K562 (cell line): ENCODE data around the gene GNG7. TPM values are rescaled to one million over a fixed set of nuclear protein-coding genes. Genes with fewer than 3 reads are reported as not detected.
A peak's percentile ranks its signal among the peaks of the same experiment; 100 is the strongest.

Experiments
- ATAC-seq: fragments of 200-7000 bp; cut with Tn5 transposase; 3 replicates; pipeline ENCODE4 v1.9.1; 2020; ENCODE audit warnings: moderate library complexity
- BruUV-seq: library from RNA; stranded (reverse); fragments of 400-500 nt; replicated peaks from 2 replicates; lab custom pipeline; 2021; lab: Mats Ljungman, UMichigan
- CTCF ChIA-PET: fragments of 300-600 bp; formaldehyde crosslinking; extraction: SDS; loops from one replicate; lab custom pipeline; 2021; ENCODE audit warnings: low intra/inter-chr PET ratio; lab: Yijun Ruan, JAX
- POLR2A ChIA-PET: fragments of 300-600, 350-650 bp; sonication (Branson Sonifier 250); formaldehyde crosslinking; extraction: SDS; loops from one replicate; lab custom pipeline; 2021; ENCODE audit warnings: antibody characterized with exemption, inconsistent platforms; lab: Yijun Ruan, JAX
- DNase-seq, 4 experiments: peaks; one replicate each; pipeline versions ENCODE4 v3.0.0 to v3.0.0-alpha.2; 2011 to 2018; ENCODE audit warnings: low spot score in 3 of 4, mixed read lengths in 3 of 4; ENCODE audit errors: extremely low read depth in 1 of 4
- FAIRE-seq: peaks from 2 replicates; lab custom pipeline; 2011; peaks lifted over from hg19 to GRCh38; lab: Jason Lieb, UNC
- H2AFZ ChIP-seq: 2 replicates; pipeline ENCODE4 v1.6.0; 2011; ENCODE audit warnings: low read depth, low read length, control low read depth, inconsistent platforms
- H3K27ac ChIP-seq: fragments of 200-600 bp; 3 replicates; pipeline ENCODE4 v1.8.0; 2011; ENCODE audit warnings: low read depth, mild to moderate bottlenecking, control low read depth, inconsistent platforms, low read length, moderate library complexity, mixed read lengths; ENCODE audit errors: extremely low read depth
- H3K27me3 ChIP-seq, 2 experiments: fragments of 300-600 bp in 1 of 2; 2 replicates in 1 of 2; 3 replicates in 1 of 2; pipeline versions ENCODE4 v1.6.0 to v1.8.0; 2011; ENCODE audit warnings: inconsistent platforms in 2 of 2, low read length in 2 of 2, mild to moderate bottlenecking in 1 of 2, mixed read lengths in 1 of 2, moderate library complexity in 1 of 2; ENCODE audit not compliant: control insufficient read depth in 2 of 2, insufficient read depth in 2 of 2
- H3K36me3 ChIP-seq: fragments of 300-600 bp; 3 replicates; pipeline ENCODE4 v1.8.0; 2011; ENCODE audit warnings: mild to moderate bottlenecking, low read length, inconsistent platforms; ENCODE audit not compliant: control insufficient read depth, insufficient read depth
- H3K4me1 ChIP-seq, 2 experiments: fragments of 200-600 bp in 1 of 2; replicated peaks in 1 of 2; 2 replicates in 1 of 2; 3 replicates in 1 of 2; pipeline versions ENCODE4 v1.5.1 to v1.8.0; 2011; ENCODE audit warnings: inconsistent platforms in 2 of 2, low read length in 2 of 2, mild to moderate bottlenecking in 1 of 2, mixed read lengths in 1 of 2, moderate library complexity in 1 of 2; ENCODE audit not compliant: control insufficient read depth in 2 of 2, insufficient read depth in 2 of 2
- H3K4me2 ChIP-seq: 2 replicates; pipeline ENCODE4 v1.6.1; 2011; ENCODE audit warnings: low read length, control low read depth, inconsistent platforms, mixed read lengths; ENCODE audit not compliant: insufficient read depth
- H3K4me3 ChIP-seq: fragments of 200-600 bp; sonication (generic), shearing (Covaris generic); 2 replicates; pipeline ENCODE4 v1.5.1; 2016; ENCODE audit warnings: control low read depth, inconsistent platforms
- H3K79me2 ChIP-seq: fragments of 200-600 bp; 3 replicates; pipeline ENCODE4 v1.8.0; 2011; ENCODE audit warnings: low read length, inconsistent platforms; ENCODE audit not compliant: control insufficient read depth, insufficient read depth
- H3K9ac ChIP-seq, 2 experiments: 2 replicates each; pipeline versions ENCODE4 v1.6.0 to v1.6.1; 2011; ENCODE audit warnings: low read depth in 2 of 2, low read length in 2 of 2, control low read depth in 1 of 2, inconsistent platforms in 1 of 2, mild to moderate bottlenecking in 1 of 2, mixed read lengths in 1 of 2; ENCODE audit not compliant: insufficient read depth in 1 of 2
- H3K9me1 ChIP-seq: one replicate; pipeline ENCODE4 v1.6.0; 2011; ENCODE audit warnings: inconsistent platforms, mild to moderate bottlenecking, low read length, moderate library complexity; ENCODE audit not compliant: control insufficient read depth, insufficient read depth
- H3K9me3 ChIP-seq: replicated peaks from 2 replicates; pipeline ENCODE4 v1.5.1; 2011; ENCODE audit warnings: low read depth, low read length, inconsistent platforms; ENCODE audit not compliant: control insufficient read depth, insufficient read depth
- H4K20me1 ChIP-seq: replicated peaks from 2 replicates; pipeline ENCODE4 v1.6.1; 2011; ENCODE audit warnings: low read length, inconsistent platforms, mixed read lengths; ENCODE audit not compliant: control insufficient read depth, insufficient read depth
- CHD4 ChIP-seq: fragments of 200-600 bp; sonication (generic); IDR thresholded peaks from 3 replicates; pipeline ENCODE4 v1.6.1; 2012; ENCODE audit warnings: low read depth, mild to moderate bottlenecking, mixed read lengths, low read length, inconsistent platforms; ENCODE audit not compliant: insufficient read depth, insufficient replicate concordance, poor library complexity, severe bottlenecking
- COPS2 ChIP-seq: fragments of 450-650 bp; conservative IDR thresholded peaks from 2 replicates; pipeline ENCODE4 v1.6.1; 2016; ENCODE audit warnings: mild to moderate bottlenecking, moderate library complexity
- E2F5 ChIP-seq: sonication (generic); formaldehyde crosslinking; IDR thresholded peaks from 2 replicates; pipeline ENCODE4 v1.8.0; 2022; ENCODE audit warnings: mild to moderate bottlenecking, missing genetic modification reagents
- NR2C2 ChIP-seq, 2 experiments: fragments of 200-800 bp in 1 of 2; sonication (Bioruptor generic) in 1 of 2; sonication (generic) in 1 of 2; formaldehyde crosslinking in 1 of 2; IDR thresholded peaks; 2 replicates each; pipeline versions ENCODE4 v1.6.1 to v1.8.0; 2016 to 2022; ENCODE audit warnings: mild to moderate bottlenecking in 1 of 2, missing compliant biosample characterization in 1 of 2, missing genetic modification characterization in 1 of 2, missing genetic modification reagents in 1 of 2
- TRIM24 ChIP-seq, 2 experiments: fragments of 450-650 bp; IDR thresholded peaks; 2 replicates each; pipeline ENCODE4 v1.6.1; 2016
- ZNF740 ChIP-seq, 3 experiments: fragments of 200-800 bp in 1 of 3; sonication (Bioruptor generic) in 1 of 3; sonication (generic) in 1 of 3; formaldehyde crosslinking in 1 of 3; IDR thresholded peaks; 2 replicates each; pipeline versions ENCODE4 v1.6.1 to v1.8.0; 2016 to 2022; ENCODE audit warnings: mild to moderate bottlenecking in 2 of 3, missing compliant biosample characterization in 2 of 3, missing genetic modification characterization in 2 of 3, missing genetic modification reagents in 1 of 3
- WGBS: fragments of 100-300 bp; shearing (Covaris generic); methylation state at CpG from one replicate; pipeline ENCODE4 v1.1.6; 2016; ENCODE audit warnings: low coverage, mixed read lengths; ENCODE audit not compliant: insufficient coverage; ENCODE audit errors: missing lambda C conversion rate; 5-methylcytosine and 5-hydroxymethylcytosine counted together
- in situ Hi-C: fragments of 300-500 bp; cut with MboI; formaldehyde crosslinking; loops from 4 replicates; pipeline ENCODE4 v1.15.0; 2018; ENCODE audit warnings: inconsistent platforms, mixed read lengths
- intact Hi-C: fragments of 100-400 bp; cut with micrococcal nuclease; formaldehyde crosslinking; loops from 2 replicates; pipeline ENCODE4 v1.14.2; 2022
- polyA plus RNA-seq, 8 experiments: library from polyadenylated mRNA; depleted of rRNA in 4 of 8; stranded (reverse) in 5 of 8; unstranded in 3 of 8; fragments of >200 nt; fragmentation: Nextera tagmentation in 2 of 8; fragmentation: Illumina TruSeq in 1 of 8; extraction: Ambion mirVana in 2 of 8; extraction: Trizol in 1 of 8; gene quantifications; 2 replicates each; pipeline versions ENCODE4 v1.2.1 to v1.2.3, GENCODE V29; 2011 to 2014; ENCODE audit warnings: inconsistent platforms in 1 of 8, missing spikeins in 1 of 8
- total RNA-seq, 7 experiments: library from RNA; depleted of rRNA in 6 of 7; stranded (reverse); fragments of >200 nt in 6 of 7; fragmentation: Illumina TruSeq in 2 of 7; extraction: Trizol in 2 of 7; gene quantifications; 2 replicates each; pipeline versions ENCODE4 v1.2.1 to v1.2.3, GENCODE V29; 2011 to 2021; ENCODE audit warnings: low replicate concordance in 1 of 7
- TF ChIP-seq, protein P1 (sequence below), 2 experiments: fragments of 450-650 bp in 1 of 2; sonication (generic) in 1 of 2; formaldehyde crosslinking in 1 of 2; IDR thresholded peaks; 2 replicates each; pipeline versions ENCODE4 v1.7.1 to v1.9.0; 2016 to 2022; ENCODE audit warnings: inconsistent platforms in 1 of 2, mild to moderate bottlenecking in 1 of 2, missing genetic modification reagents in 1 of 2

Gene GNG7
- total and polyA plus RNA-seq, 9 of the 15 experiments (the other 6 are each of a cell fraction or from before 2014, with no cell fraction given) = 0.01 to 0.20 (median 0.06) TPM; not detected in 1

DNA sequence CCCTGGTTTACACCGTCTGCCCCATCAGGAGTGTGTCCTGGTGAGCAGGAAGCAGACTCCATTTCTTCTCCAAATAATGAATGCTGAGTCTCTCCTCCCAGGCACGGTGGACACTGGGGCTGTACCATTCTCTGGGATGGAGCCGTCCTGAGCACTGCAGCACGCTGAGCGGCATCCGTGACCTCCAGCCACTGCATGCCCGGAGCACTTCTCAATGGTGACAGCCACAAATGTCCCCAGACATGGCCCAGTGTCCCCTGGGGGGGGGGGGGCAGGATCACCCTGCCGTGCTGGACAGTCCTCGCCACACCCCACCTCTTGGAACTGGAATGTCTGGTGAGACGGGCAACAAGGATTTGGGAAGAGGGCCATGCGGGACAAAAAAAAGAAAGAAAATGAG lies 37.4 kb downstream of the GNG7 start:
- CTCF ChIA-PET = no interaction called here
- POLR2A ChIA-PET = no interaction called here
- no peak for FAIRE-seq

More for the DNA sequence above, 37.4 kb downstream of the GNG7 start:
- Histone ChIP-seq H3K9me1 (no peaks in the 10 kb centered on the region), H3K27ac (no peak overlapping the region), H2AFZ (no peak overlapping the region), H3K4me2 (no peak overlapping the region), H3K9me3 (peaks cover 2% of the 10 kb centered on the region), H3K4me1 (peaks cover 0 to 7% of the 10 kb centered on the region in 2 experiments; a peak in 1 of 5 replicates), H3K79me2 (no peaks in the 10 kb centered on the region), H3K36me3 (no peaks in the 10 kb centered on the region), H4K20me1 (no peaks in the 10 kb centered on the region), H3K9ac (no peak overlapping the region), H3K27me3 (peaks cover 18 to 60% of the 10 kb centered on the region in 2 experiments; a peak in 4 of 5 replicates), H3K4me3 (no peak overlapping the region)
- ATAC-seq (no peak), DNase-seq (no peak)
- 2% methylated on average over 11 of the region's 11 CpGs for WGBS
- TF ChIP-seq TRIM24 (IDR thresholded peaks at IDR 0.05) (no peak), NR2C2 (CRISPR knock-in tag; IDR thresholded peaks at IDR 0.05) (no peak), NR2C2 (tag; IDR thresholded peaks at IDR 0.05) (no peak), E2F5 (no peak), CHD4 (no peak), COPS2 (no peak), ZNF740 (CRISPR knock-in tag; IDR thresholded peaks at IDR 0.05) (peak; percentile 56; the same call in 1 of the 2 replicates), ZNF740 (tag; IDR thresholded peaks at IDR 0.05) (no peak)
- TF ChIP-seq, protein P1, sequence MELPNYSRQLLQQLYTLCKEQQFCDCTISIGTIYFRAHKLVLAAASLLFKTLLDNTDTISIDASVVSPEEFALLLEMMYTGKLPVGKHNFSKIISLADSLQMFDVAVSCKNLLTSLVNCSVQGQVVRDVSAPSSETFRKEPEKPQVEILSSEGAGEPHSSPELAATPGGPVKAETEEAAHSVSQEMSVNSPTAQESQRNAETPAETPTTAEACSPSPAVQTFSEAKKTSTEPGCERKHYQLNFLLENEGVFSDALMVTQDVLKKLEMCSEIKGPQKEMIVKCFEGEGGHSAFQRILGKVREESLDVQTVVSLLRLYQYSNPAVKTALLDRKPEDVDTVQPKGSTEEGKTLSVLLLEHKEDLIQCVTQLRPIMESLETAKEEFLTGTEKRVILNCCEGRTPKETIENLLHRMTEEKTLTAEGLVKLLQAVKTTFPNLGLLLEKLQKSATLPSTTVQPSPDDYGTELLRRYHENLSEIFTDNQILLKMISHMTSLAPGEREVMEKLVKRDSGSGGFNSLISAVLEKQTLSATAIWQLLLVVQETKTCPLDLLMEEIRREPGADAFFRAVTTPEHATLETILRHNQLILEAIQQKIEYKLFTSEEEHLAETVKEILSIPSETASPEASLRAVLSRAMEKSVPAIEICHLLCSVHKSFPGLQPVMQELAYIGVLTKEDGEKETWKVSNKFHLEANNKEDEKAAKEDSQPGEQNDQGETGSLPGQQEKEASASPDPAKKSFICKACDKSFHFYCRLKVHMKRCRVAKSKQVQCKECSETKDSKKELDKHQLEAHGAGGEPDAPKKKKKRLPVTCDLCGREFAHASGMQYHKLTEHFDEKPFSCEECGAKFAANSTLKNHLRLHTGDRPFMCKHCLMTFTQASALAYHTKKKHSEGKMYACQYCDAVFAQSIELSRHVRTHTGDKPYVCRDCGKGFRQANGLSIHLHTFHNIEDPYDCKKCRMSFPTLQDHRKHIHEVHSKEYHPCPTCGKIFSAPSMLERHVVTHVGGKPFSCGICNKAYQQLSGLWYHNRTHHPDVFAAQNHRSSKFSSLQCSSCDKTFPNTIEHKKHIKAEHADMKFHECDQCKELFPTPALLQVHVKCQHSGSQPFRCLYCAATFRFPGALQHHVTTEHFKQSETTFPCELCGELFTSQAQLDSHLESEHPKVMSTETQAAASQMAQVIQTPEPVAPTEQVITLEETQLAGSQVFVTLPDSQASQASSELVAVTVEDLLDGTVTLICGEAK (IDR thresholded peaks at IDR 0.05) = no peak
- TF ChIP-seq, protein P1 (CRISPR knock-in tag; IDR thresholded peaks at IDR 0.05) = no peak
- no TSS peak for BruUV-seq
- intact Hi-C loops (no loop called here), in situ Hi-C loops (no loop called here)
